GM18873 (cell line): Measurements from ENCODE around the gene CCDC106.

Experiments
- ATAC-seq: cut with Tn5 transposase; IDR thresholded peaks from one replicate; pipeline ENCODE4 v1.9.1; 2021; ENCODE audit warnings: mild to moderate bottlenecking, moderate library complexity, moderate number of reproducible peaks; ENCODE audit not compliant: unreplicated experiment, low FRiP score

CCDC106 gene

GRCh38 chr19:55693336-55693974 lies 45.4 kb downstream of the CCDC106 start:
- ATAC-seq, result no peak

- no peak for ATAC-seq
Measured at GRCh38 chr19:55694241-55694655, 46.2 kb downstream of the CCDC106 start.

- ATAC-seq, result no peak
Measured at GRCh38 chr19:55694656-55695491, 46.9 kb downstream of the CCDC106 start.

GRCh38 chr19:55695511-55696290 lies 47.7 kb downstream of the CCDC106 start:
- ATAC-seq, result no peak

GRCh38 chr19:55696301-55697068 lies 48.5 kb downstream of the CCDC106 start:
- ATAC-seq, result no peak

GRCh38 chr19:55697069-55697440 lies 49.0 kb downstream of the CCDC106 start:
- no peak for ATAC-seq

- ATAC-seq, result no peak
Measured at GRCh38 chr19:55697698-55698097, 49.7 kb downstream of the CCDC106 start.

- ATAC-seq, result no peak
Measured at GRCh38 chr19:55698256-55698655, 50.2 kb downstream of the CCDC106 start.

GRCh38 chr19:55699221-55699620 lies 51.2 kb downstream of the CCDC106 start:
- ATAC-seq, result no peak

- ATAC-seq, result no peak
Measured at GRCh38 chr19:55700813-55701212, 52.8 kb downstream of the CCDC106 start.

- ATAC-seq, result no peak
Measured at GRCh38 chr19:55702131-55702627, 54.2 kb downstream of the CCDC106 start.
